Esophagus muscularis mucosa (tissue), 4 donors: ENCODE measurements around the gene DTNA.
A peak's percentile ranks its signal among the peaks of the same experiment; 100 is the strongest.

Experiments used
- CTCF ChIP-seq, 3 experiments: fragments of 200-600 bp in 2 of 3; fragments of 450-650 bp in 1 of 3; sonication (generic) in 2 of 3; IDR thresholded peaks; one replicate each; pipeline ENCODE4 v1.5.1; 2017 to 2019; ENCODE audit warnings: antibody characterized with exemption in 3 of 3, mild to moderate bottlenecking in 2 of 3, moderate library complexity in 1 of 3
- EP300 ChIP-seq: sonication (generic); formaldehyde crosslinking; IDR thresholded peaks from one replicate; pipeline ENCODE4 v1.6.1; 2017; ENCODE audit warnings: antibody characterized with exemption
- POLR2A ChIP-seq: fragments of 450-650 bp; IDR thresholded peaks from one replicate; pipeline ENCODE4 v1.6.1; 2017; ENCODE audit warnings: antibody characterized with exemption, moderate library complexity, mild to moderate bottlenecking, low read depth
- POLR2AphosphoS5 ChIP-seq, 2 donors: sonication (generic); formaldehyde crosslinking; IDR thresholded peaks; one replicate each; pipeline ENCODE4 v1.6.1; 2017; ENCODE audit warnings: antibody characterized with exemption in 2 of 2

DNA sequence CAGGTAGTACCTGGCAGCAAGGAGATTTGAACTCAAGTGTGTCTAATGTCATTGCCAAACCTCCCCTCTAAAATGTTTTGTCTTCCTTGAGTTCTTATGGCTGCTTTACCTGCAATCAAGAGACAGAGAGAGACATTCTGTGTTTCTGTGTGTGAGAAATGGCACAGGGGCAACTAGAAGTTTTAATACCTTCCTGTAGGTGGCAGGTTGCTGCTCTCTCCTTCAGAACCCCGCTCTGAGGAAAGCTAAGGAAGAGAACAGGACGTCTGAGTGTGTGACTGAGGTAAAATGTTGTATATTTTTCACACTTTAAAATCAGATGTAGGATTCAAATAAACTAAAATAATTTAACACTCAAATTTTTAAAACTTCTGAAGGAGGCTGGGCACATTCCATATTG, 19.2 kb downstream of the DTNA start:
- TF ChIP-seq POLR2A (no peak), CTCF (IDR thresholded peaks at IDR 0.05) (peak; percentile 29 to 54 (median 33)), POLR2AphosphoS5 (IDR thresholded peaks at IDR 0.05) (no peak), EP300 (no peak)
